Transverse colon (tissue), 4 donors: ENCODE results near the gene CDH6.

Experiments
- EP300 ChIP-seq: sonication (generic); formaldehyde crosslinking; IDR thresholded peaks from one replicate; pipeline ENCODE4 v1.6.1; 2017; ENCODE audit warnings: antibody characterized with exemption, low read depth
- POLR2A ChIP-seq: fragments of 450-650 bp; IDR thresholded peaks from one replicate; pipeline ENCODE4 v1.6.1; 2016; ENCODE audit warnings: antibody characterized with exemption, mild to moderate bottlenecking, moderate library complexity
- POLR2AphosphoS5 ChIP-seq, 3 donors: sonication (generic); formaldehyde crosslinking; IDR thresholded peaks; one replicate each; pipeline ENCODE4 v1.6.1; 2016; ENCODE audit warnings: antibody characterized with exemption in 3 of 3
- TF ChIP-seq, protein P1 (sequence below), 5 experiments: fragments of 200-600 bp in 3 of 5; fragments of 450-650 bp in 2 of 5; sonication (generic) in 3 of 5; IDR thresholded peaks; 1 replicate in 2 of 5; 2 replicates in 3 of 5; pipeline ENCODE4 v1.5.1; 2016 to 2017; ENCODE audit warnings: antibody characterized with exemption in 5 of 5, inconsistent platforms in 3 of 5, mild to moderate bottlenecking in 2 of 5, moderate library complexity in 1 of 5

DNA sequence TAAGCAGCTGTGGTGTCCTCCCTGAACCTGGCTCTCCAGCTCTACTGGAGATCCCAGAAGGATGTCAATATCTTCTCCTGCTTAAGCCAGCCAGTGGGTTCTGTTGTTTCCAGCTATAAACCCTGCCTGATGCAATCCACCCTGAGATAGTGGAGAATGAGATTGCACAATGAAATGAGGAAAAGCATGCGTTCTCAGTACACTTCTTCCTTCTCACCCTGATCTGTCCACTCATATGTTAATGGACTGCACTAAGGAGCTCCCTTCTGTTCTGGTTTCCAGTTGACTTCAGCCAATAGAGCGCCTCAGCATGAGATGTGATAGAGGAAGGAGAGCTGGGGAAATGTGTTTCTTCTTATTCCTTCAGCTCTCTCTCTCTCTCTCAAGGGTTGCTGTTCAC is 40.0 kb upstream of the CDH6 start:
- TF ChIP-seq, protein P1, sequence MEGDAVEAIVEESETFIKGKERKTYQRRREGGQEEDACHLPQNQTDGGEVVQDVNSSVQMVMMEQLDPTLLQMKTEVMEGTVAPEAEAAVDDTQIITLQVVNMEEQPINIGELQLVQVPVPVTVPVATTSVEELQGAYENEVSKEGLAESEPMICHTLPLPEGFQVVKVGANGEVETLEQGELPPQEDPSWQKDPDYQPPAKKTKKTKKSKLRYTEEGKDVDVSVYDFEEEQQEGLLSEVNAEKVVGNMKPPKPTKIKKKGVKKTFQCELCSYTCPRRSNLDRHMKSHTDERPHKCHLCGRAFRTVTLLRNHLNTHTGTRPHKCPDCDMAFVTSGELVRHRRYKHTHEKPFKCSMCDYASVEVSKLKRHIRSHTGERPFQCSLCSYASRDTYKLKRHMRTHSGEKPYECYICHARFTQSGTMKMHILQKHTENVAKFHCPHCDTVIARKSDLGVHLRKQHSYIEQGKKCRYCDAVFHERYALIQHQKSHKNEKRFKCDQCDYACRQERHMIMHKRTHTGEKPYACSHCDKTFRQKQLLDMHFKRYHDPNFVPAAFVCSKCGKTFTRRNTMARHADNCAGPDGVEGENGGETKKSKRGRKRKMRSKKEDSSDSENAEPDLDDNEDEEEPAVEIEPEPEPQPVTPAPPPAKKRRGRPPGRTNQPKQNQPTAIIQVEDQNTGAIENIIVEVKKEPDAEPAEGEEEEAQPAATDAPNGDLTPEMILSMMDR (IDR thresholded peaks at IDR 0.05): no peak
- no peak for TF ChIP-seq POLR2A
- no peak for TF ChIP-seq POLR2AphosphoS5 (IDR thresholded peaks at IDR 0.05)
- TF ChIP-seq EP300: no peak
